ENCODE measurements around the gene REC8. TPM values are rescaled to one million over a fixed set of nuclear protein-coding genes. Genes with fewer than 3 reads are reported as not detected.

Gene REC8
- total RNA-seq, 1 donor from 2014 or later: 69.2 TPM

DNA sequence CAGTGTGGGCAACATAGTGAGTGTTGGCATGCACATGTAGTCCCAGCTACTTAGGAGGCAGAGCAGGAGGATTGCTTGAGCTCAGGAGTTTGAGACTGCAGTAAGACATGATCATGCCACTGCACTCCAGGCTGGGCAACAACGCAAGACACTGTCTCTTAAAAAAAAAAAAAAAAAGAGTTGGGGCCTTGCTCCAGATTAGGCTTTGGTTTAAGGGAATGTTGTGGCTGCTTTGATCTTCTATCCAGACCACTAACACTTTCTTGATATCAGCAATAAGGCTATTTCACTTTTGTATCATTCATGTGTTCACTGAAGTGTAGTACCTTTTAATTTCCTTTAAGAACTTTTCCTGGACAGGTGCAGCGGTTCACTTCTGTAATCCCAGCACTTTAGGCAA, 44.2 kb upstream of the REC8 start:
- no peaks in the 10 kb centered on the region for H3K36me3 ChIP-seq (ENCODE audit: control insufficient read depth, insufficient read depth, low read length)

DNA sequence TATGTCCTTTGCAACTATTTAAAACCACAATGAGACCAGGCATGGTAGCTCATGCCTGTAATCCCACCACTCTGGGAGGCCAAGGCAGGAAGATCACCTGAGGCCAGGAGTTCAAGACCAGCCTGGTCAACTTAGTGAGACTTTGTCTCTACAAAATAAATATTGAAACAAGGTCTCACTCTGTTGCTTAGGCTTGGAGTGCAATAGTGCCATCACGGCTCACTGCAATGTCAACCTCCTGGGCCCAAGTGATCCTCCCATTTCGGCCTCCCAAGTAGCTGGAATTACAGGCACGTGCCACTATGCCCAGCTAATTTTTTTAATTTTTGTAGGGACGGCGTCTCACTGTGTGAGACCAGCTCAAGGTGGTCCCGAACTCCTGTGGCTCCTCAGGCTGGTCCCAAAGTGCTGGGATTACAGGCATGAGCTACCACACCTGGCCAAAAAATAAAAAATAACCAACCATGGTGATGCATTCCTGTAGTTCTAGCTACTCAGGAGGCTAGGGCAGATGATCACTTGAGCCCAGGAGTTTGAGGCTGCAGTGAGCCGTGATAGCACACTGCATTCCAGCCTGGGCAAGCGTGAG, 42.4 kb upstream of the REC8 start:
- Histone ChIP-seq H3K4me3 (ENCODE audit: low read depth, low read length) (no peak overlapping the region), H3K36me3 (ENCODE audit: control insufficient read depth, insufficient read depth, low read length) (no peaks in the 10 kb centered on the region), H3K27me3 (ENCODE audit: control insufficient read depth, insufficient read depth, low read length) (no peaks in the 10 kb centered on the region)
- TF ChIP-seq, protein P1, sequence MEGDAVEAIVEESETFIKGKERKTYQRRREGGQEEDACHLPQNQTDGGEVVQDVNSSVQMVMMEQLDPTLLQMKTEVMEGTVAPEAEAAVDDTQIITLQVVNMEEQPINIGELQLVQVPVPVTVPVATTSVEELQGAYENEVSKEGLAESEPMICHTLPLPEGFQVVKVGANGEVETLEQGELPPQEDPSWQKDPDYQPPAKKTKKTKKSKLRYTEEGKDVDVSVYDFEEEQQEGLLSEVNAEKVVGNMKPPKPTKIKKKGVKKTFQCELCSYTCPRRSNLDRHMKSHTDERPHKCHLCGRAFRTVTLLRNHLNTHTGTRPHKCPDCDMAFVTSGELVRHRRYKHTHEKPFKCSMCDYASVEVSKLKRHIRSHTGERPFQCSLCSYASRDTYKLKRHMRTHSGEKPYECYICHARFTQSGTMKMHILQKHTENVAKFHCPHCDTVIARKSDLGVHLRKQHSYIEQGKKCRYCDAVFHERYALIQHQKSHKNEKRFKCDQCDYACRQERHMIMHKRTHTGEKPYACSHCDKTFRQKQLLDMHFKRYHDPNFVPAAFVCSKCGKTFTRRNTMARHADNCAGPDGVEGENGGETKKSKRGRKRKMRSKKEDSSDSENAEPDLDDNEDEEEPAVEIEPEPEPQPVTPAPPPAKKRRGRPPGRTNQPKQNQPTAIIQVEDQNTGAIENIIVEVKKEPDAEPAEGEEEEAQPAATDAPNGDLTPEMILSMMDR (IDR thresholded peaks at IDR 0.05; ENCODE audit: insufficient read depth, low read length, poor library complexity, severe bottlenecking): no peak
- DNase-seq (ENCODE audit: low read depth): no peak

More for the DNA sequence above, 44.2 kb upstream of the REC8 start:
- DNase-seq (ENCODE audit: low read depth): no peak
- Histone ChIP-seq H3K4me3 (ENCODE audit: low read depth, low read length) (no peak overlapping the region), H3K27me3 (ENCODE audit: control insufficient read depth, insufficient read depth, low read length) (no peaks in the 10 kb centered on the region)
- TF ChIP-seq, protein P1 (IDR thresholded peaks at IDR 0.05; ENCODE audit: insufficient read depth, low read length, poor library complexity, severe bottlenecking): no peak

DNA sequence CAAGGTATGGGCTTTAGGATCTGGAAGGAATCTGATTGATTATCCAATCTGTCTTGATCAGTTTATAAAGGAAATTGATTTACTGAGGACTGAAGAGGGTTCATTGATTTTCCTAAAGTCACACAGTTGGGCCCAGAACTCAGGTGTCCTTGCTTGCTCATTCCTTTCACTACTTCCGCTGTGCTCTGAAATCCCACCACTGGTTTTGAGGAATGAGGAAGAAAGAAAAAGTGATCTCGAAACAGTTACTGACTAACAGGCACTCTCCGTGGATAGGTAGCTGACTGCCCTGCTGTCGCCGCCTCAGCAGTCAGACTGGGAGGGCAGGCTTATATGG, 41.5 kb upstream of the REC8 start, which contains the start of gene FITM1:
Gene FITM1 (plus strand): TSS at position 280 of the 337 bp plus-strand sequence. CDS start 905 bp downstream, outside the sequence.
- no peaks in the 10 kb centered on the region for H3K36me3 ChIP-seq (ENCODE audit: control insufficient read depth, insufficient read depth, low read length)
- TF ChIP-seq, protein P1 (IDR thresholded peaks at IDR 0.05; ENCODE audit: insufficient read depth, low read length, poor library complexity, severe bottlenecking): no peak
- H3K4me3 ChIP-seq (ENCODE audit: low read depth, low read length): no peak within 1 kb of the TSS
- no peak for DNase-seq (ENCODE audit: low read depth)
- no peaks in the 10 kb centered on the region for H3K27me3 ChIP-seq (ENCODE audit: control insufficient read depth, insufficient read depth, low read length)

DNA sequence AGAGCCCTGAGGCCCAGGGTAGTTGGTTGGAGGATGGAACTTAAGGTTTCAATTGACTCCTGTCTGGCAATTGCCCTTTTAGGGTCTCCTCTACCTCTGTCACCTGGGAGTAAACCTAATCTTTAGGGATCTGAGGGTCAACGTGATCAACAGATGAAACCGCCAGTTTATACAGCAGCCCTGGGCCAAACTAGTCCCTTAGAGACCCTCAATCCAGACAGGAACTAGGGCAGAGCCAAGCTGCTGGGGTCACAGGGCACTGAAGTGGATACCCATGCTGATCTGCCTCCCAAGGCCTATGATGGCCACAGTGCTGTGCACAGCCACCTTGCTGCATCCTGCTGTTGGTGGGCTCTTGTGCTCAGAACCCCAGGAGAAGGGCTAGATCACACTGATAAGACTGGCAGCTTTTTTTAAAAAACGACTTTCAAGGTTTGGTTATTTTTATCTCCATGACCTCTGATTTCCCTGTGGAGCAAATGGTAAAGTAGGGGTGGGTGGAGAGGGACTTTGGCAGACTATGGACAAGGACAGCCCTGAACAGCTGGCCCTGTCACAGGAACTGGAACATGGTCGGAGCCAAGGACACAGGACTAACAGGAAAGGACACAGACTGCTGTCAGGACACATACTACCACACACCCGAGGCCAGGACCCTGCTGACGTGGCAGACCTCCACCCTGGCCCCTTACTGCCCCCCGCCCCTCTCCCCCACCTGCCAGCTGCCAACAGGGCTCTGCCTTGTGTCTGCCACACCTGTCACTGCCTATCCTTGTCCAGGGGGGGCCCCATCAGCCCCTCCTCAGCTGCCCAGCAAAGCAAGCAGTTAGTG, 40.9 kb upstream of the REC8 start:
- no peaks in the 10 kb centered on the region for H3K27me3 ChIP-seq (ENCODE audit: control insufficient read depth, insufficient read depth, low read length)
- no peak overlapping the region for H3K4me3 ChIP-seq (ENCODE audit: low read depth, low read length)
- H3K36me3 ChIP-seq (ENCODE audit: control insufficient read depth, insufficient read depth, low read length): no peaks in the 10 kb centered on the region
- TF ChIP-seq, protein P1 (IDR thresholded peaks at IDR 0.05; ENCODE audit: insufficient read depth, low read length, poor library complexity, severe bottlenecking): no peak
- DNase-seq (ENCODE audit: low read depth): no peak

DNA sequence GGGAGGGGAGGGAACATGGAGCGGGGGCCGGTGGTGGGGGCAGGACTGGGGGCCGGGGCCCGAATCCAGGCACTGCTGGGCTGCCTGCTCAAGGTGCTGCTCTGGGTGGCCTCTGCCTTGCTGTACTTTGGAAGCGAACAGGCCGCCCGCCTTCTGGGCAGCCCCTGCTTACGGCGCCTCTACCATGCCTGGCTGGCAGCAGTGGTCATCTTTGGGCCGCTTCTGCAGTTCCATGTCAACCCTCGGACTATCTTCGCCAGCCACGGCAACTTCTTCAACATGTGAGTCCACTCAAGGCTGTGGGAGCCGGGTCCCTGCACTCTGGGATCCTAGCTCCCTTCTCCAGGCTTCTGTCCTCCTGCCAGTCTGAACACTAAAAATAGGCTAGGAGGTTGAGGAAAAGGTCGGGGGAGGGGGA, 40.3 kb upstream of the REC8 start:
- no peak for DNase-seq (ENCODE audit: low read depth)
- TF ChIP-seq, protein P1 (IDR thresholded peaks at IDR 0.05; ENCODE audit: insufficient read depth, low read length, poor library complexity, severe bottlenecking): no peak
- Histone ChIP-seq H3K4me3 (ENCODE audit: low read depth, low read length) (no peak overlapping the region), H3K36me3 (ENCODE audit: control insufficient read depth, insufficient read depth, low read length) (no peaks in the 10 kb centered on the region), H3K27me3 (ENCODE audit: control insufficient read depth, insufficient read depth, low read length) (no peaks in the 10 kb centered on the region)

Data from kidney epithelial cell (primary cell).